Breast epithelium (tissue), 4 donors: ENCODE measurements around the gene ASZ1. TPM values are rescaled to one million over a fixed set of nuclear protein-coding genes. Genes with fewer than 3 reads are reported as not detected.

Source experiments
- DNase-seq, 2 donors: peaks; one replicate each; pipeline ENCODE4 v3.0.0-alpha.2; 2019; ENCODE audit warnings: low spot score in 2 of 2
- H3K27ac ChIP-seq, 2 donors: fragments of 200-600 bp; sonication (generic) in 1 of 2; one replicate each; pipeline ENCODE4 v1.5.1; 2016 to 2019; ENCODE audit warnings: mild to moderate bottlenecking in 1 of 2
- H3K27me3 ChIP-seq, 2 donors: fragments of 200-600 bp; sonication (generic) in 1 of 2; one replicate each; pipeline versions ENCODE4 v1.5.1 to v1.6.0; 2017 to 2019; ENCODE audit warnings: control low read depth in 1 of 2, mild to moderate bottlenecking in 1 of 2
- H3K36me3 ChIP-seq: fragments of 200-600 bp; one replicate; pipeline ENCODE4 v1.5.1; 2019
- H3K4me1 ChIP-seq, 2 donors: fragments of 200-600 bp; sonication (generic); one replicate each; pipeline ENCODE4 v1.5.1; 2016 to 2019; ENCODE audit warnings: control low read depth in 1 of 2
- H3K4me3 ChIP-seq, 3 donors: fragments of 200-600 bp; sonication (generic); 1 replicate in 2 of 3; 2 replicates in 1 of 3; pipeline ENCODE4 v1.5.1; 2016 to 2019; ENCODE audit warnings: mild to moderate bottlenecking in 3 of 3, moderate library complexity in 2 of 3
- H3K9me3 ChIP-seq, 2 donors: fragments of 200-600 bp; sonication (generic) in 1 of 2; one replicate each; pipeline ENCODE4 v1.5.1; 2016 to 2019; ENCODE audit warnings: control low read depth in 1 of 2
- CTCF ChIP-seq, 3 donors: fragments of 450-650 bp; IDR thresholded peaks; one replicate each; pipeline ENCODE4 v1.5.1; 2016 to 2017; ENCODE audit warnings: antibody characterized with exemption in 3 of 3, mild to moderate bottlenecking in 3 of 3, moderate library complexity in 3 of 3
- POLR2A ChIP-seq: fragments of 450-650 bp; IDR thresholded peaks from one replicate; pipeline ENCODE4 v1.6.1; 2016; ENCODE audit warnings: antibody characterized with exemption, mild to moderate bottlenecking, moderate library complexity
- POLR2AphosphoS5 ChIP-seq, 3 donors: sonication (generic); formaldehyde crosslinking; IDR thresholded peaks; one replicate each; pipeline ENCODE4 v1.6.1; 2017; ENCODE audit warnings: antibody characterized with exemption in 3 of 3
- intact Hi-C: fragments of 100-400 bp; cut with DNase I; formaldehyde crosslinking; loops from one replicate; pipeline ENCODE4 v1.15.1; 2023; ENCODE audit warnings: low total_unique reads
- total RNA-seq, 3 donors: library from RNA; depleted of rRNA; stranded (reverse); fragments of >200 nt; gene quantifications; one replicate each; pipeline ENCODE4 v1.1.0, GENCODE V29; 2016

The ASZ1 gene
- total RNA-seq, 3 donors from 2014 or later: not detected

GRCh38 chr7:117459735-117460134, 32.4 kb upstream of the ASZ1 start:
- Histone ChIP-seq H3K27ac (no peak overlapping the region), H3K4me3 (no peak overlapping the region), H3K4me1 (no peaks in the 10 kb centered on the region), H3K27me3 (no peaks in the 10 kb centered on the region), H3K36me3 (no peaks in the 10 kb centered on the region), H3K9me3 (no peaks in the 10 kb centered on the region)
- TF ChIP-seq CTCF (IDR thresholded peaks at IDR 0.05) (no peak), POLR2A (no peak), POLR2AphosphoS5 (IDR thresholded peaks at IDR 0.05) (no peak)
- intact Hi-C loops: no loop called here
- no peak for DNase-seq

GRCh38 chr7:117458977-117459583, 31.8 kb upstream of the ASZ1 start:
- Histone ChIP-seq H3K36me3 (no peaks in the 10 kb centered on the region), H3K4me3 (no peak overlapping the region), H3K9me3 (no peaks in the 10 kb centered on the region), H3K4me1 (no peaks in the 10 kb centered on the region), H3K27ac (no peak overlapping the region), H3K27me3 (no peaks in the 10 kb centered on the region)
- DNase-seq: no peak
- TF ChIP-seq CTCF (IDR thresholded peaks at IDR 0.05) (peak; percentile 35 to 64 (median 58)), POLR2A (no peak)
- intact Hi-C loops: no loop called here

GRCh38 chr7:117448655-117449054, 21.4 kb upstream of the ASZ1 start:
- Histone ChIP-seq H3K27ac (no peak overlapping the region), H3K9me3 (no peaks in the 10 kb centered on the region), H3K27me3 (no peaks in the 10 kb centered on the region), H3K4me3 (no peak overlapping the region), H3K36me3 (no peaks in the 10 kb centered on the region), H3K4me1 (no peaks in the 10 kb centered on the region)
- TF ChIP-seq CTCF (IDR thresholded peaks at IDR 0.05): no peak
- no peak for TF ChIP-seq POLR2A
- no peak for TF ChIP-seq POLR2AphosphoS5 (IDR thresholded peaks at IDR 0.05)
- intact Hi-C loops: no loop called here
- no peak for DNase-seq

- no peaks in the 10 kb centered on the region for H3K27me3 ChIP-seq
- H3K4me3 ChIP-seq: no peak overlapping the region
- no peaks in the 10 kb centered on the region for H3K36me3 ChIP-seq
- no peaks in the 10 kb centered on the region for H3K9me3 ChIP-seq
- no peak for DNase-seq
- no peak overlapping the region for H3K27ac ChIP-seq
- no peaks in the 10 kb centered on the region for H3K4me1 ChIP-seq
- TF ChIP-seq POLR2A (no peak), POLR2AphosphoS5 (IDR thresholded peaks at IDR 0.05) (no peak)
- intact Hi-C loops: loop anchor here (2.0 kb wide), 1 partner anchor 44 kb away; no protein-coding TSS in a partner anchor
Observed at GRCh38 chr7:117446220-117446815, 19.0 kb upstream of the ASZ1 start.

GRCh38 chr7:117445206-117445605, 17.9 kb upstream of the ASZ1 start:
- Histone ChIP-seq H3K27ac (no peak overlapping the region), H3K4me3 (no peak overlapping the region), H3K9me3 (no peaks in the 10 kb centered on the region), H3K27me3 (no peaks in the 10 kb centered on the region), H3K4me1 (no peaks in the 10 kb centered on the region), H3K36me3 (no peaks in the 10 kb centered on the region)
- intact Hi-C loops: no loop called here
- no peak for DNase-seq
- no peak for TF ChIP-seq POLR2A
- TF ChIP-seq POLR2AphosphoS5 (IDR thresholded peaks at IDR 0.05): no peak
- TF ChIP-seq CTCF (IDR thresholded peaks at IDR 0.05): no peak
